Activated CD8-positive, alpha-beta T cell treated with anti-CD3 and anti-CD28 coated beads for 36 hours (primary cell): ENCODE results near the gene KLHL2. TPM values are rescaled to one million over a fixed set of nuclear protein-coding genes. Genes with fewer than 3 reads are reported as not detected.
"Not testable (repeated sequence)": the region's sequence is repeated elsewhere in the genome, so short reads cannot be mapped to it uniquely, and the experiment has no call there.

Experiments used
- ATAC-seq: fragments of 200-7000 bp; cut with Tn5 transposase; one replicate; pipeline ENCODE4 v1.10.0; 2021; ENCODE audit warnings: mild to moderate bottlenecking, moderate library complexity
- CTCF ChIA-PET: fragments of 350-600 bp; sonication (Branson Sonifier 250); formaldehyde crosslinking; loops from one replicate; lab custom pipeline; 2021; ENCODE audit warnings: antibody characterized with exemption; lab: Charles Lee
- POLR2A ChIA-PET: fragments of 350-600 bp; sonication (Branson Sonifier 250); formaldehyde crosslinking; loops from one replicate; lab custom pipeline; 2021; ENCODE audit warnings: antibody characterized with exemption; lab: Charles Lee
- DNase-seq: peaks from one replicate; pipeline ENCODE4 v3.0.0-alpha.2; 2020
- H3K27ac Mint-ChIP-seq: one replicate; pipeline ENCODE4 v1.8.0; 2021; ENCODE audit warnings: mild to moderate bottlenecking, mixed read lengths
- H3K27me3 Mint-ChIP-seq: one replicate; pipeline ENCODE4 v1.8.0; 2021; ENCODE audit warnings: mixed read lengths
- H3K36me3 Mint-ChIP-seq: one replicate; pipeline ENCODE4 v1.8.0; 2021; ENCODE audit warnings: low read depth, mixed read lengths
- H3K4me1 Mint-ChIP-seq: one replicate; pipeline ENCODE4 v1.8.0; 2021; ENCODE audit warnings: low read depth, mixed read lengths
- H3K4me3 Mint-ChIP-seq: one replicate; pipeline ENCODE4 v1.8.0; 2021; ENCODE audit warnings: mild to moderate bottlenecking, moderate library complexity, mixed read lengths
- H3K9me3 Mint-ChIP-seq: one replicate; pipeline ENCODE4 v1.8.0; 2021; ENCODE audit warnings: mixed read lengths
- CTCF ChIP-seq: fragments of 200-600 bp; IDR thresholded peaks from one replicate; pipeline ENCODE4 v1.8.0; 2022; ENCODE audit warnings: antibody characterized with exemption, mild to moderate bottlenecking
- intact Hi-C: fragments of 100-400 bp; cut with micrococcal nuclease; formaldehyde crosslinking; loops from one replicate; pipeline ENCODE4 v1.10.0; 2022
- total RNA-seq, 2 experiments: library from RNA; stranded (reverse); gene quantifications; one replicate each; pipeline ENCODE4 v1.2.3, GENCODE V29; 2021

The KLHL2 gene
- total RNA-seq, 2 experiments from 2014 or later: 24.5 to 29.4 TPM

- DNase-seq (peak; percentile 17), ATAC-seq (peak; percentile 86)
- POLR2A ChIA-PET, H3K27me3 Mint-ChIP-seq, H3K4me3 Mint-ChIP-seq, H3K9me3 Mint-ChIP-seq, CTCF ChIA-PET, intact Hi-C loops: not testable (repeated sequence)
- Mint-ChIP-seq H3K36me3 (peaks cover 39% of the 10 kb centered on the region), H3K27ac (peak overlapping the region; percentile 90), H3K4me1 (peaks cover 36% of the 10 kb centered on the region)
Observed at GRCh38 chr4:165232623-165233433, 25.5 kb downstream of the KLHL2 start.

GRCh38 chr4:165234766-165235165, 27.4 kb downstream of the KLHL2 start:
- DNase-seq: no peak
- H3K4me3 Mint-ChIP-seq: no peak overlapping the region
- no peaks in the 10 kb centered on the region for H3K9me3 Mint-ChIP-seq
- TF ChIP-seq CTCF: no peak
- ATAC-seq: no peak
- H3K27me3 Mint-ChIP-seq: no peaks in the 10 kb centered on the region
- ChIA-PET CTCF (no interaction called here), POLR2A (no interaction called here)
- H3K4me1 Mint-ChIP-seq: peaks cover 29% of the 10 kb centered on the region
- H3K36me3 Mint-ChIP-seq: peaks cover 39% of the 10 kb centered on the region
- intact Hi-C loops: no loop called here
- no peak overlapping the region for H3K27ac Mint-ChIP-seq

- not testable (repeated sequence) for H3K27ac Mint-ChIP-seq
Observed at GRCh38 chr4:165236852-165237251, 29.5 kb downstream of the KLHL2 start.

GRCh38 chr4:165238041-165238640, 30.8 kb downstream of the KLHL2 start:
- peaks cover 14% of the 10 kb centered on the region for H3K4me1 Mint-ChIP-seq
- H3K27ac Mint-ChIP-seq, intact Hi-C loops, H3K27me3 Mint-ChIP-seq, H3K4me3 Mint-ChIP-seq, CTCF ChIA-PET, H3K9me3 Mint-ChIP-seq, POLR2A ChIA-PET, ATAC-seq, DNase-seq: not testable (repeated sequence)
- H3K36me3 Mint-ChIP-seq: peaks cover 34% of the 10 kb centered on the region

More at GRCh38 chr4:165236852-165237251, 29.5 kb downstream of the KLHL2 start:
- POLR2A ChIA-PET, ATAC-seq, H3K27me3 Mint-ChIP-seq, CTCF ChIA-PET, H3K4me3 Mint-ChIP-seq, H3K9me3 Mint-ChIP-seq, DNase-seq, intact Hi-C loops: not testable (repeated sequence)
- H3K4me1 Mint-ChIP-seq: peaks cover 19% of the 10 kb centered on the region
- H3K36me3 Mint-ChIP-seq: peaks cover 34% of the 10 kb centered on the region

GRCh38 chr4:165240761-165241160, 33.4 kb downstream of the KLHL2 start:
- H3K4me3 Mint-ChIP-seq, H3K9me3 Mint-ChIP-seq, CTCF ChIA-PET, POLR2A ChIA-PET, H3K4me1 Mint-ChIP-seq, H3K27me3 Mint-ChIP-seq, intact Hi-C loops, ATAC-seq, DNase-seq, H3K27ac Mint-ChIP-seq: not testable (repeated sequence)
- peaks cover 43% of the 10 kb centered on the region for H3K36me3 Mint-ChIP-seq

GRCh38 chr4:165244148-165244547, 36.8 kb downstream of the KLHL2 start:
- H3K27ac Mint-ChIP-seq, ATAC-seq, intact Hi-C loops, H3K4me1 Mint-ChIP-seq, H3K9me3 Mint-ChIP-seq, H3K4me3 Mint-ChIP-seq, CTCF ChIA-PET, DNase-seq, H3K27me3 Mint-ChIP-seq, POLR2A ChIA-PET: not testable (repeated sequence)
- H3K36me3 Mint-ChIP-seq: peaks cover 36% of the 10 kb centered on the region

- H3K4me3 Mint-ChIP-seq, POLR2A ChIA-PET, H3K27me3 Mint-ChIP-seq, H3K27ac Mint-ChIP-seq, H3K4me1 Mint-ChIP-seq, H3K9me3 Mint-ChIP-seq, CTCF ChIA-PET, intact Hi-C loops, ATAC-seq, DNase-seq: not testable (repeated sequence)
- peaks cover 35% of the 10 kb centered on the region for H3K36me3 Mint-ChIP-seq
Observed at GRCh38 chr4:165244587-165245186, 37.3 kb downstream of the KLHL2 start.
